Measurements from ENCODE around the gene DHX58.

DNA sequence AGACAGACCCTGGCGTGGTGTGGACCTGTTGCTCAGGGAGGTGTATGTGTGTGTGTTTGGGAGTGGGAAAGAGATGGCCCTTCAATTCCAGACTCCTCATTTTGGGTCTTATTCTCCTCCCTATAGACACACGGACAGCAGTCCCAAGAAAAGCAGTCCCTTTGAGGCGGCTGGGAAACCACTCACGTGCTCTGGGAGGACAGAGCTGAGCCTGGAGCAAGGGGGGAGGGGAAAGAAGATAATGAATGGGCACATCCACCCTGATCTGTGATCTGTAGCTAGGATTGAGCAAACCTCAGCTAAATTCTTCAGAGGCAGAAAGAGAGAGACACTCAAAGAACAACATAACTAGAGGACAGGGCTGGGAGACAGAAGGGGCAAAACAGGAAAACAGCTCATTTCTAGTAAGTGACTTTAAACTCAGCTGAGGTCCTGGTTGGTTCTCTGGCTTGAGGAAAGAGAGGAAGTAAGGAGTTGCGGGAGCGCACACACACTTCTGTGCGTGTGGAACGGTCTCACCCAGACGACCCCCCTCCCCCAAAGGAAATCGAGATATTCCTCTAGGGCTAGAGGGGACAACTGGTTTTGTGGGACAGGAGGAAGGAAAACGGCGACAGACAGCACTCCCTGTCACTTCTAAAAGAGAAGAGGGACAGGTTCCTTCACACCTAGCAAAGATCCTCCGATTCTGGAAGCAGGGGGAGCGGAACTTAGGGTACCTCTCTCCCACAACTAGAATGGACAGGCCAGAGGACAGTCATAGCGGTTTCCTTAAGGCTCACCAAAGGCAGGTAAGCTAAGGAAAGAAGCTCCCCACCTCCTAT, 41.6 kb upstream of the DHX58 start:
- TF ChIP-seq, protein P1, sequence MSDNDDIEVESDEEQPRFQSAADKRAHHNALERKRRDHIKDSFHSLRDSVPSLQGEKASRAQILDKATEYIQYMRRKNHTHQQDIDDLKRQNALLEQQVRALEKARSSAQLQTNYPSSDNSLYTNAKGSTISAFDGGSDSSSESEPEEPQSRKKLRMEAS (IDR thresholded peaks at IDR 0.05), result no peak
- TF ChIP-seq CREB1 (IDR thresholded peaks at IDR 0.05; ENCODE audit: low read depth) (no peak), EGR1 (IDR thresholded peaks at IDR 0.05) (no peak), TCF12 (IDR thresholded peaks at IDR 0.05; ENCODE audit: low read depth) (no peak), TAF1 (IDR thresholded peaks at IDR 0.05; ENCODE audit: low read depth) (no peak), ZBTB7A (IDR thresholded peaks at IDR 0.05; ENCODE audit: low read depth) (no peak), EP300 (IDR thresholded peaks at IDR 0.05; ENCODE audit: borderline replicate concordance) (no peak), RAD21 (IDR thresholded peaks at IDR 0.05; ENCODE audit: low read depth) (no peak), CEBPB (IDR thresholded peaks at IDR 0.05) (no peak), TEAD4 (IDR thresholded peaks at IDR 0.05) (no peak), YY1 (IDR thresholded peaks at IDR 0.05; ENCODE audit: low read depth) (no peak), FOXM1 (IDR thresholded peaks at IDR 0.05; ENCODE audit: borderline replicate concordance, low read depth) (no peak)
- TF ChIP-seq, protein P2, sequence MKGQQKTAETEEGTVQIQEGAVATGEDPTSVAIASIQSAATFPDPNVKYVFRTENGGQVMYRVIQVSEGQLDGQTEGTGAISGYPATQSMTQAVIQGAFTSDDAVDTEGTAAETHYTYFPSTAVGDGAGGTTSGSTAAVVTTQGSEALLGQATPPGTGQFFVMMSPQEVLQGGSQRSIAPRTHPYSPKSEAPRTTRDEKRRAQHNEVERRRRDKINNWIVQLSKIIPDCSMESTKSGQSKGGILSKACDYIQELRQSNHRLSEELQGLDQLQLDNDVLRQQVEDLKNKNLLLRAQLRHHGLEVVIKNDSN (IDR thresholded peaks at IDR 0.05), result no peak
